ENCODE data around the gene ATG3. TPM values are rescaled to one million over a fixed set of nuclear protein-coding genes. Genes with fewer than 3 reads are reported as not detected.

ATG3 gene
- total RNA-seq, 1 experiment from 2014 or later = 59.3 TPM

DNA sequence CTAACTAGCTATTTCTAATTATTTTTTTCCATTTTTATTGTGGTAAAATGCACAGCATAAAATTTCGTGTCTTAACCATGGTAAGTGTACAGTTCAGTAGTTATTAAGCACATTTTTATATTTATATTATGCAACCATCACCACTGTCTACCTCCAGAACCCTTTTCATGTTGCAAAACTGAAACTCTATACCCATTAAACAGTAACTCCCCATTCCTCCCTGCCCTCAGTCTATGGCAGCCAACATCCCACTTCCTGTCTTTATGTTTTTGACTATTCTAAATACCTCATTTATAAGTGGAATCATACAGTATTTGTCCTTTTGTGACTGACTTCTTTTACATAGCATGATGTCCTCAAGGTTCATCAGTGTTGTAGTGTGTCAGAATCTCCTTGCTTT is 25.6 kb upstream of the ATG3 start:
- no peak overlapping the region for H3K9ac ChIP-seq (ENCODE audit: extremely low read depth, insufficient read length, low read length)
- no peak overlapping the region for H2BK5ac ChIP-seq (ENCODE audit: insufficient read length, low read length)
- no peak overlapping the region for H4K91ac ChIP-seq (ENCODE audit: insufficient read length, low read depth, low read length)
- no peak overlapping the region for H3K14ac ChIP-seq (ENCODE audit: insufficient read depth, low read length)
- no peak overlapping the region for H3K27ac ChIP-seq (ENCODE audit: insufficient read length, low read depth, low read length)
- no peak overlapping the region for H2BK120ac ChIP-seq (ENCODE audit: low read depth, low read length, poor library complexity, severe bottlenecking)
- H3K4ac ChIP-seq (ENCODE audit: low read depth, low read length) = no peak overlapping the region
- H3K27me3 Mint-ChIP-seq (ENCODE audit: low read depth) = no peaks in the 10 kb centered on the region
- no peak overlapping the region for H3K4me2 ChIP-seq (ENCODE audit: insufficient read depth, insufficient read length, low read length)
- H4K20me1 ChIP-seq (ENCODE audit: control insufficient read depth, insufficient read depth, insufficient read length) = no peaks in the 10 kb centered on the region
- H3T11ph ChIP-seq (ENCODE audit: low read length) = no peak overlapping the region
- no peak overlapping the region for H3K4me3 Mint-ChIP-seq
- H2BK15ac ChIP-seq (ENCODE audit: low read depth, low read length) = no peak overlapping the region
- WGBS (ENCODE audit: extremely low coverage, insufficient read length, low lambda C conversion rate) = no CpG with 5 or more reads among the region's 1 CpG
- H4K5ac ChIP-seq (ENCODE audit: insufficient read length, low read depth, low read length) = no peak overlapping the region
- no peaks in the 10 kb centered on the region for H3K79me1 ChIP-seq (ENCODE audit: insufficient read depth, low read depth, low read length, poor library complexity, severe bottlenecking)
- H3K4me1 ChIP-seq (ENCODE audit: insufficient read depth, low read length) = no peaks in the 10 kb centered on the region
- H3K18ac ChIP-seq (ENCODE audit: insufficient read length, low read depth, low read length) = no peak overlapping the region
- H2BK12ac ChIP-seq (ENCODE audit: insufficient read length, low read depth, low read length) = no peak overlapping the region
- H3K27me3 ChIP-seq (ENCODE audit: insufficient read depth, low read length) = no peaks in the 10 kb centered on the region
- no peak overlapping the region for H3K27ac Mint-ChIP-seq
- H3K9me3 Mint-ChIP-seq = no peaks in the 10 kb centered on the region
- peaks cover 3 to 10% of the 10 kb centered on the region in 2 experiments for H3K4me1 Mint-ChIP-seq
- H3K79me2 ChIP-seq (ENCODE audit: insufficient read depth, low read length) = no peaks in the 10 kb centered on the region
- no peak overlapping the region for H3K56ac ChIP-seq (ENCODE audit: insufficient read length, low read depth, low read length)
- DNase-seq = no peak
- no peak overlapping the region for H2AK5ac ChIP-seq (ENCODE audit: insufficient read length, low read length)
- no peak overlapping the region for H3K23ac ChIP-seq (ENCODE audit: insufficient read length, low read depth, low read length)
- H3K9me3 ChIP-seq (ENCODE audit: control insufficient read depth, low read depth, low read length) = no peaks in the 10 kb centered on the region
- H2AFZ ChIP-seq (ENCODE audit: low read length) = no peak overlapping the region
- H2BK20ac ChIP-seq (ENCODE audit: low read depth, low read length, poor library complexity, severe bottlenecking) = no peak overlapping the region
- no peaks in the 10 kb centered on the region for H3K23me2 ChIP-seq (ENCODE audit: insufficient read length, low read depth, low read length, poor library complexity, severe bottlenecking)
- no peak overlapping the region for H4K8ac ChIP-seq (replicated peaks; ENCODE audit: insufficient read length, low read depth, low read length)
- TF ChIP-seq, protein P1, sequence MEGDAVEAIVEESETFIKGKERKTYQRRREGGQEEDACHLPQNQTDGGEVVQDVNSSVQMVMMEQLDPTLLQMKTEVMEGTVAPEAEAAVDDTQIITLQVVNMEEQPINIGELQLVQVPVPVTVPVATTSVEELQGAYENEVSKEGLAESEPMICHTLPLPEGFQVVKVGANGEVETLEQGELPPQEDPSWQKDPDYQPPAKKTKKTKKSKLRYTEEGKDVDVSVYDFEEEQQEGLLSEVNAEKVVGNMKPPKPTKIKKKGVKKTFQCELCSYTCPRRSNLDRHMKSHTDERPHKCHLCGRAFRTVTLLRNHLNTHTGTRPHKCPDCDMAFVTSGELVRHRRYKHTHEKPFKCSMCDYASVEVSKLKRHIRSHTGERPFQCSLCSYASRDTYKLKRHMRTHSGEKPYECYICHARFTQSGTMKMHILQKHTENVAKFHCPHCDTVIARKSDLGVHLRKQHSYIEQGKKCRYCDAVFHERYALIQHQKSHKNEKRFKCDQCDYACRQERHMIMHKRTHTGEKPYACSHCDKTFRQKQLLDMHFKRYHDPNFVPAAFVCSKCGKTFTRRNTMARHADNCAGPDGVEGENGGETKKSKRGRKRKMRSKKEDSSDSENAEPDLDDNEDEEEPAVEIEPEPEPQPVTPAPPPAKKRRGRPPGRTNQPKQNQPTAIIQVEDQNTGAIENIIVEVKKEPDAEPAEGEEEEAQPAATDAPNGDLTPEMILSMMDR (conservative IDR thresholded peaks at IDR 0.05) = no peak
- H3K36me3 Mint-ChIP-seq (ENCODE audit: insufficient read depth in 1 of 3, low read depth in 3 of 3) = peaks cover 0 to 31% (median 20%) of the 10 kb centered on the region in 3 experiments; a peak in 5 of 7 replicates

Measured in H9 (cell line).